HG03066 (cell line): ENCODE data around the gene FLT3LG.
"Not testable (repeated sequence)": the region's sequence is repeated elsewhere in the genome, so short reads cannot be mapped to it uniquely, and the experiment has no call there.

Source experiments
- ATAC-seq: cut with Tn5 transposase; IDR thresholded peaks from one replicate; pipeline ENCODE4 v1.9.1; 2021; ENCODE audit warnings: low read depth; ENCODE audit not compliant: unreplicated experiment

The FLT3LG gene

DNA sequence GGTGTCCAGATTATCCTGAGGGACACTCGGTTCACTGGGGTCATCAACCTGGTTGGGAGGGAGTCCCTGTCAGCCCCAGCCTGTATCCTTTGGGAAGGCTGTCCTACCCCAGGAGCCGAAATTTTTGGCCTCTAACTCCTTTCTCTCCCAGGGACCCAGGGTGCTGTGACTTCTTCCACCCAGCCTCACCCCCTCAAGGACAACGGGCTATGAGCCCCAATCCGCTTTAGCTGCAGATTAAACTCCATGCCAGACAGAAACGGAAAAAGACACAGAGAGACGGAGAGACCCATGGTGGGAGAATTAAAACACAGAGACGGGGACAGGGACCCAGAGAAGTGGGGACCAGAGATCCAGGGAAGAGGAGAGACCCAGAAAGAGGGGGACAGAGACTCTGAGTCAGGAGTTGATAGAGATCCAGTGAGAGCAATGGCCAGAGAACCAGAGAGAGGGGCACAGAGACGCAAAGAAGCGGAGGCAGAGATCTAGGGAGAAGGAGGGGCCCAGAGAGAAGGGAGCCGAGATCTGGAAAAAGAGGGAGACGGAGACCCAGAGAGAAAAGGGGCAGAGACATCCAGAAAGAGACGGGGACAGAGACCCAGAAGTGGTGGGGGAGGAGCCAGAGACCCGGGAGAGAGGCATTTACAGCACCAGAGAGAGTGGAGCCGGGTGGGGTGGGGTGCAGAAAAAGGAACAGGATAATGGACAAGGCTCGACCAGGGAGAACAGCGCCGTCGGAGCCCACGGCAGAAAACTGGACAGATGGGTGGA, 33.4 kb upstream of the FLT3LG start:
- ATAC-seq: no peak

DNA sequence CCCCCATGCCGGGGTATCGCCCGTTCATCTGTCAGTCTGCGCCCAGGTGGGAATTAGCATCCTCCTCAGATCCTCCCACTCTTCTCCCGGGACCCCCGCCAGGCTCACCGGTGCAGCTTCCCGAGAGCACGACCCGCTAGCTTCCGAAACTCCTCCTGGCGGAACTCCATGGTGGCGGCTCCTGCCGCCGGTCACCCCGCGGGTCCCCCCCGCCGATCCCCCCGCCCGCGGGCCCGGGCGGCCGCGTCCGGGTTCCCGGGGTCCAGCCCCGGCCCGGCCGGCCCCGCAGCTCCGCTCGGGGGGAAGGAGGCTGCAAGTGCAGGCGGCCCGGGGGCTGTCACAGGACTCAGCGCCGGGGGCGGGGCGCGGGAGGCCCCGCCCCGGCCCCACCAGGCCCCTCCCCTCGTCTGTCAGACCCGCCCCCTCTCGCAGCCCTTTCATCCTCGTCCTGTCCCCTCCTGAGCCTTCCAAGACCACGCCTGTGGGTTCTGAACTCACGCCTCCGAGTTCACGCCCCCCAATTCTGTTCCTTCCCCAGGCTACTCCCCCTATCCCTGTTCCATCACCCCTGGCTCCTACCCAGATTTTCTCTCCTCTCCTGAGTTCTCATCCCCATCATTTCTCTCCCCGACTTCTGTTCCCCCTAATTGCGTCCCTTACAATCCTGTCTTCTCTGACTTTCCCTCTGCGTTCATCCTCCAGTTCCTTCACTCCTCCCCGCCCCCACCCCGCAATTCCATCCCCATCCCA, 32.6 kb upstream of the FLT3LG start, which contains the start of gene SLC17A7:
Gene SLC17A7, minus strand, starts transcription at position 318 of the 750 bp plus-strand sequence. Its CDS starts 148 bp downstream, at position 170.
- ATAC-seq: no peak

DNA sequence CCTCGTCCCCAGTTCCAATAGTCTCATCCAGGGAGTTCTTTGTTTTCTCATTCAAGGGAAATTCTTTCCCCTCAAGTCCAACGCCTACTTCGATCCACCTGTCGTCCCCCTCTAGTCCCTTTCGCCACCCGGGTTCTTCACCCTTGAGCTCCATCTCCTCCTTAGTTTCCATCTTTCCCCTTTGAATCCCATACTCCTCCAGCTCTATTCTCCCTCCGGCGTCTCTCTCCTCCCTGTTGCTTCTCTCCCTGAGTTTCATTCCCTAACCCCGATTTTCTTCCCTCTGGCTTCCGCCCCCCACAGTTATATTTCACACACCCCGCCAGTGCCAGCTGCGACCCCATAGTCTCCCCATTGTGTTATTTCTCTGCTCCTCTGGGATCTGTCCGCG, 32.1 kb upstream of the FLT3LG start:
- no peak for ATAC-seq

DNA sequence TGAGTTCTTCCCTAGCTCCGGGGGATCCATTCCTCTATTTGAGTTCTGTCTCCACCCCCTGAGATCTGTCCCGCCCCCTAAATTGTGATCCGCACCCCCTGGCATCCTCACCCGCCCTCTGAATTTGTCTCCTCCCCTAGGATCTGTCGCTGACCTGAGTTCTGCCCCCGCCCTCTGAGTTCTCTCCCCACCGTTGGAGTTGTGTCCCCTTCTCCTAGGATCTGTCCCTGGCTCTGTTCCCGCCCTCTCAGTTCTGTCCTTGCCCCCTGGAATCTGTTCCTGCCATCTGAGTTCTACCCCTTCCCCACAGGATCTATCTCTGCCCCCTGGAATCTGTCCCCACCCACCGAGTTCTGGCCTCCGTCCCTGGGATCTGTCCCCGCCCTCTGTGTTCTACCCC, 31.7 kb upstream of the FLT3LG start:
- no peak for ATAC-seq

DNA sequence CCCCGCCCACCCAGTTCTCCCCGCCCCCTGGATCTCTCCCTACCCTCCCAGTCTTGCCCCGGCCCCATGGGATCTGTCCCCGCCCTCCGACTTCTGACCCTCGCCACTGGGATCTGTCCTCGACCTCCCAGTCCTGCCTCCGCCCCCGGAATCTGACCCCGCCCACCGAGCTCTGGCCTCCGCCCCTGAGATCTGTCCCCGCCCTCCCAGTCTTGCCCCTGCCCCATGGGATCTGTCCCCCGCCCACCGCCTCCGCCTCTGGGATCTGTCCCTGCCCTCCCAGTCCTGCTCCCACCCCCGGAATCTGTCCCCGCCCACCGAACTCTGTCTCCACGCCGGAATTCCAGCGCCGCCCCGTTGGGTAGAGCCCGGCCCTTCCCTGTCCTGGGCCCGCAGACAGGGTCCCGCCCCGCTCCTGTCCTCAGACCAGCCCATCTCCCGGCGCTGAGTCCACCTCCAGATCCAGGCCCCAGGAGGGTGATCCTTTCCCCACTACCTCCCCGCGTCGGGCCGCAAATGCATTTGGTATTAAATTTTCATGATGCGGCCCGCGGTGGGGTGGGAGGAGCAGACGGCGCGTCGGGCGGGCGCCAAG, 31.1 kb upstream of the FLT3LG start:
- peak; percentile 9 for ATAC-seq

DNA sequence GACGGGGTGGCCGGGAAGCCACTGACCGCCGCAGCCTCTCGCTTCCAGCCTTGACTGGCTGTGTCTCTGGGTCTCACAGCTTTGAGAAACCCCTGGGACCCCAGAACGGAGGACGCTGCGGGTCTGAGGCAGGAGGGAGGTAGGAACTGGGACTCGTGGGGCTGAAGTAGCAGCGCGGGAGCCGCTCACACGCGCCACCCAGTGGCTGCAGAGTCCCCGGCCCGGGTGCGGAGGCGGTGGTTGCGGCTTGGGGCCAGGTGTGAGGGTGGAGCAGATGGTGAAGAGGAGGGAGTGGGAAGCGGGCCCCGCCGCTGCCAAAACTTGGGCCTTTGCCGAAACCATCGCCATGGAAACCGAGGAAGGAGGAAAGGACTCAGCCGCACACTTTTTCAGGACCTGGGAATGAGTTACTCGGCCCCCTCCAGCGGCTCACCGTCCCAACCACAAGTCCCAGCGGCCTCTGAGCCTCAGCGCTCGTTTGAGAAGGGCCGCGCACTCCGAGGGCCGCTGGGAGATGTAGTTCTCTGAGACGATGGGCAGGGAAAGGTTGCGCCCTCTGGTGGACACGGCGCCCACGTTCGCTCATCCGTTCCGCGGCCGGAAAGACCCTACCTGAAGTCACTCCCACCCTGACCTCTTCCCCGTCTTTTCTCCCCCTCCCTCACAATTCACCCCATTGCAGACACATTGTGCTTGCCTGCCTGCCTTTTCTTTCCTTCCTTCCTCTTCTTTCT, 30.5 kb upstream of the FLT3LG start:
- ATAC-seq: peak; percentile 84

DNA sequence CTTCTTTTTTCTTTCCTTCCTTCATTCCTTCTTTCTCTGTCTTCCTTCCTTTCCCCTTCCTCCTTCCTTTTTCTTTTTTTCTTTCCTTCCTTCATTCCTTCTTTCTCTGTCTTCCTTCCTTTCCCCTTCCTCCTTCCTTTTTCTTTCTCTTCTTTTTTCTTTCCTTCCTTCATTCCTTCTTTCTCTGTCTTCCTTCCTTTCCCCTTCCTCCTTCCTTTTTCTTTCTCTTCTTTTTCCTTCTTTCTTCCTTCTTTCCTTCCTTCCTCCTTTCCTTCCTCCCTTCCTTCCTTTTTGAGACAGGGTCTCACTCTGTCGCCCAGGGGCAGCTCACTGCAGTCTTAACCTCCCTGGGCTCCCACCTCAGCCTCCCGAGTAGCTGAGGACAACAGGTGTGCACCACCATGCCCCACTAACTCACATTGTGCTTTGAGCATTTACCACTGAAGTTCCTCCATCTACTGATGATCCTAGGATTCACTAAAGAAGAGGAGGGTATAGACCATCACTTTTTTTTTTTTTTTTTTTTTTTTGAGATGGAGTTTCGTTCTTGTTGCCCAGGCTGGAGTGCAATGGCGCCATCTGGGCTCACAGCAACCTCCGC, 29.8 kb upstream of the FLT3LG start:
- ATAC-seq: not testable (repeated sequence)

DNA sequence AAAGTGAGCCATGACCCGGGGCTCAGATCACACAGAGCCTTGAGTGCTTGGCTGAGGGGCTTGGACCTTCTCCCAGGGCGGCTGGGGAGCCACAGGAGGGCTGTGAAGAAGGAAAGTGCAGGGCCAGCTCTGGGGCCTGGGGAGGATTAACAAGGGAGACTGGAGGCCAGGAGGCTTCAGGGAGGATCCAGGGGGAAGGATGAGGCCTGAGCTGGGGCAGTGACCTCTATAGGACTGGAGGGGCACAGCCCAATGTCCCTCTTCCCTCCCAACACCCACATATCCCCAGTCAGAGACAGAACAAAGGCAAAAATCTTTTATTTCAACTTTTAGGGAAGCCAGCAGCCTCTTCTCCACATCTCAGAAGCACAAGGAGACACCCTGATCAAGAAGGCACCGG, 28.0 kb upstream of the FLT3LG start:
- no peak for ATAC-seq

DNA sequence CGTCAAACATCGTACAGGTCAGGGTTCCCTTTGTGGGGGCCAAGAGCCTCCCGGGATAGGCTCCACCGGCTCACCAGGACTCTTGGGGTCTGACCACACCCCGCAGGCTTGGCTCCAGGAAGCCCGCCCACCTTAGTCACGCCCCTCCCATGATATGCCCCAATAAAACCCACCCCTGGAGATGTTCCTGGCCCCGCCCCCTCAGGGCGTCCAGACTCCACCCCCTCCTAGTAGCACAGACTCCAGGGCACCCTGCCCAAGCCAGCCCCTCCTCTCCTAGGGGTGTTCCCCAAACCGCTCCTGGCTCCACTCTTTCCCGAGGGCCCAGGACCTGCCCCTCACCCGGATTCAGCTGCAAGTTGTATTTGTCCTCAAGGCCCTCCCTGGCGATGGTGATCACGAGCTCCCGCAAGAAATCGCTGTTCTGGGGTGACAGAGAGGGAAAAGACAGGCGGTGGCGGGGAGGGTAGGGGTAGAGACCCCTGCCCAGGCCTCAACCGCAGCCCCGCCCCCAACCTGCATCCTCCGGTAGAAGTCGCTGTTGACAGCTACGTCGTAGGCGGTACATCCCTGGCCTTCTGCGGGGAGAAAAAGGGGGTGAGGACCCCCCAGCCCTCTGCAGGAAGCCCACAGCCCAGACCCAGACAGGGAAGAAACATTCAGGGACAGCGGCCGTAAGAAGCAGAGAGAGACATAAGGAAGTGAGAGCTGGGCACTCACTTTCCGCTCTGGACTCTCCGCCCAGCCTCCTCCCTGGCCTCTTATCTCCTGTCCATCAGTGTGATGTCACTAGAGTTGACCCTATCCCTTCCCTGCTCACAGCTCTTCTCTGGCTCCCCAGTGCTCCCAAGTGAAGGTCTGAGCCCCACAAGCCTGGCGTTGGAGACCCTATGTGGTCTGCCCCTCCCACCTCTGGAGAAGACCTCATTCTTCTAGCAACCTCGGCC, 26.3 kb upstream of the FLT3LG start:
- no peak for ATAC-seq

DNA sequence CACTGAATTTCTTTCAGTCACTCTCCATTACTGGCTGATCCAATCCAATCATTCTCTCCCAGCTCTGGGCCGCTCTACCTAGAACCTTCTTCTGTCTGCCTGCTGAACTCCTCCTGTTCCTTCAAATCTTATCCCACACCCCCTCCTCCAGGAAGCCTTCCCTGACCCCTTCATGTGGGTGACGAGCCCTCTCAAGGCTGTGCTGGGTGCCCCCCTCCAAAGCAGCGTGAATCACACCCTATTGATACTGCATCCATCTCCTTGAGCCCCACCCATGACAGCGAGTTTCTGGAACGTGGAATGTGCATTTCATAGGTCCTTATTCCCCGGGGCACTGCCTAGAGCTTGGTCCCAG, 25.6 kb upstream of the FLT3LG start:
- no peak for ATAC-seq

DNA sequence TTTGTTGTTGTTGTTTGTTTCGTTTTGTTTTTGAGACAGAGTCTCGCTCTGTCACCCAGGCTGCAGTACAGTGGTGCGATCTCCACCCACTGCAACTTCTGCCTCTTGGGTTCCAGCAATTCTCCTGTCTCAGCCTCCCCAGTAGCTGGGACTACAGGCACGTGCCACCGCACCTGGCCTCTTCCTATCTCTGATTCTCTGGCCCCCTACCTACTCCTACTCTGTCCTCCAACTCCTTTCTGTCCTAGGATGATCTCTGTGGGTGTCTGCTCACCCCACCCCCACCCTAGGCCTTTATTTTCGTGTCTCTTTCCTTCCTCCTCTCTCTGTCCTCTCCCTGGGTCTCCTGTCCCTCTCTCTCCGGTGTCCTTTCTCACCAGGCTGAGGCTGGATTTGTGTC, 23.6 kb upstream of the FLT3LG start:
- no peak for ATAC-seq

DNA sequence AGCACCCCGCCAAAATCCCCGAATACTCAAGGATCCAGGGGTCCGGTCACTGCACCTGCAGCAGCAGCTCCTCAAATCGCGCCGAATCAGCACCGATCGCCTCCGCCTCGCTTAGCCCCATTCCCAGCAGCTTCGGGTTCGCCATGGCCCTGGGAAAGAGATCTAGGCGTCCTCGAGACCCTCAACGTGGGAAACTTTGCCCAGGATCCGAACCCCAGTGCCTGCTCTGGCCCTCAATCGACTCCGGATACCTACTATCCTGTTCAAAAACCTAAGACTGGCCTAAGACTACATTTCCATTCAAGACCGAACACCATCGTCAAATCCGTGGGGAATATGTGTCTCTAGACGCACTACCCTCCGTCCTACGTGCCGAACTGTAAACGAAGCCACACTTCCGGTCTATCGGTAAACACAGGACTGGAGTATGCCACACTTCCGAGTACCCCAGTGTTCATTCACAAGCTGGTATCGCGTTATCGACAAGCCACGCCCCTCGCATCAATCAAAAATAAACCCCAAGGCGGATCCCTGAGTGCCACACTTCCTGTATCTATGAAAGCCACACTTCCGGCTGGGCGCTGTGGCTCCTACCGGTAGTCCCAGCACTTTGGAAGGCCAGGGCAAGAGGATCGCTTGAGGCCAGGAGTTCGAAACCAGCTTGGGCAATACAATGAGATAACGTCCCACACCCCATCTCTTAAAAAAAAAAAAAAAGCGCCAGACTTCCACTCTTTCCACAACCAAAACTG, 22.4 kb upstream of the FLT3LG start, which contains the start of gene PIH1D1:
Gene PIH1D1, minus strand, starts transcription at position 385 of the 752 bp plus-strand sequence. Its CDS starts 240 bp downstream, at position 145.
- peak; percentile 50 for ATAC-seq

DNA sequence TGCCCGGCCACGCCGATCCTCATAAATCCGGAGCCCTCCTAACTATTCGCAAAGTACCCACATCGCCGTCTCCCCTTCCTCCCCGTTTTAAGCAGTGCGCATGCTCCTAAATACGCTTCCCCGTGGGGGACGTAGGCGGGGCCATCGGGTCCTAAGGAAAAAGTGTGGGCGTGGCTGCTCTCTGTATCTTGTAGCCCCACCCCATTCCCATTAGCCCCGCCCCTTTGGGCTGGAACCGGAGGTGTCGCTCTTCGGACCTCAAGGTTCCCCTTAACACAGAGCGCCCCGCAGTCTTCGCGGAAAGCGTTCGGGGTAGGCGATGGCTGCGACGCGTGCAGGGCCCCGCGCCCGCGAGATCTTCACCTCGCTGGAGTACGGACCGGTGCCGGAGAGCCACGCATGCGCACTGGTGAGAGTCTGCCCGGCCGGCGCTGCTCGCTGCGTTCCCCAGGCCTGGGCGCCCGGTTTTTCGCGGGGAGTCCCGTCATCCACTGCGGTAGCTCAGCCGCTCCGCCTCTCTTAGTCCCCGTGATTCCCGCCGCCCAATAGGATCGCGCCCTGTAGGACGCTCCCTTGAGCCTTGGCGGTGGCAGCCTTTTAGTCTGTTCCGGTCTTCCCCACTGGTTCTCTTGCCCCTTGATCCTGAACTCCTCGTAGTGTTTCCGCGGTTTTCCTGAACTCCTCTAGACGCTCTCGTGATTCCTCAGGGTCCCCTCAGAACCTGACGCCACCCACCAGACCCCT, 20.8 kb upstream of the FLT3LG start, which contains the start of gene ALDH16A1:
Gene ALDH16A1, plus strand, starts transcription at position 213 of the 744 bp plus-strand sequence. Its CDS starts 107 bp downstream, at position 320.
- peak; percentile 82 for ATAC-seq

DNA sequence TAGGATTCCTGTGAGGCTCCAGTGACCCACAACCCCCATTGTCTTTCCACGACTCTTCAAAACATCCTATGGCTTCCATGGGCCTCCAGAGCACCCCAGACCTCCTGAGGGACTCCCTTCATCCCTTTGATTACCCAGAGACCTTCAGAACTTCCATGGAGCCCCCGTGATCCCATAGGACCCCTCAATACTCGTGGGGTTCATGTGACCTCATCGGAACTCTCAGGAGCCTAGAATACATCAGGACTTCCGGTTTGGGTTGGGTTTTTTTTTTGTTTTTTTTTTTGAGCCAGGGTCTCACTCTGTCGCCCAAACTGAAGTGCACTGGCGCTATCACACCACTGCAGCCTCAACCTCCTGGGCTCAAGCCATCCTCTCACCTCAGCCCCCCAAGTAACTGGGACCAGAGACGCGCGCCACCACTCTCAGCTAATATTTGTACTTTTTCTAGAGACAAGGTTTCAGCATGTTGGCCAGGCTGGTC, 20.2 kb upstream of the FLT3LG start:
- ATAC-seq: no peak

DNA sequence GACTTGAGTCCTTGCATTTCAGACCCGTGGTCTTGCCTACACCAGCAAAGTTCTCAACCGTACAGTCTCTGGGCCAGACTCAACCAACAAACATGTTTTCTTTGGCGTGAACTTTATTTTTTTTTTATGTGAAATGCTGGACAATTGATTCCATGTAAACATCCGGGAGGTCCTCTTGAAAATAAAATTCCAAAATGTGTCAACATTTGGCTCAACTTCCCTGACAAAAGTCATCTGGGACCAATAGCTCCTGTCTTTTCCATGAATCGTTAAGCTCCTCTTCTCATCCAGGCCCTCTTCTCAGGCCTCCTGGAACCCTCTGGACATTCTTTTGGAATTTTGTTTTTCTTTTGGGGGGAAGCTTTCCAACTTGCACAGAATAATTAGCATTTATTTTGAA, 18.2 kb upstream of the FLT3LG start:
- ATAC-seq: no peak

DNA sequence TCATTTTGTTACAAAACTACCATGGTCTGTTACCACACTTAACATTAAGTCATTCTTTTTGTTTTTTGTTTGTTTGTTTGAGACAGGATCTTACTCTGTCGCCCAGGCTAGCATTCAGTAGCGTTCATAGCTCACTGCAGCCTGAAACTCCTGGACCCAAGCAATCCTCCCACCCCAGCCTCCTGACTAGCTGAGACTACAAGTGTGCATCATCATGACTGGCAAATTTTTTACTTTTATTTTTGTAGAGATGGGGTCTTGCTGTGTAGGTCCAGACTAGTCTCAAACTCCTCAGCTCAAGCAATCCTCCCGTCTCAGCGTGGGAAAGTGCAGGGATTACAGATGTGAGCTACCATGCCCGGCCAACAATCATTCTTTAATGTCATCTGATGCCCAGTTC, 17.7 kb upstream of the FLT3LG start:
- no peak for ATAC-seq

DNA sequence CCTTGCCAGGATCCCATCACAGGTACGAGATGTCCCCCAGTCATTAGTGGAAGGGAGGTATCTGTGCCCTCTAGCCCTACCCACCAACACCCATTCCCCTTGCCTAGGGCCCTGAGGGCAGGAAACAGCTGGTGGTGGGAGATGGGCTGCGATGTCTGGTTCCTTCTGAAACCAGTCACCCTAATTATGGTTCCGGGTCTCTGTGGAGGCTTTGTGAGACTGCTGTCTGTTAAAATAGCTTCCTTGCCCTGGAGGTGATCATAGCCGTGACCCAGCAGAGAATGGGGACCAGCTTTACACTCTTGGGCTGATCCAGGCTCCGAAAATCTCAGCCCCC, 15.5 kb upstream of the FLT3LG start:
- ATAC-seq: no peak

DNA sequence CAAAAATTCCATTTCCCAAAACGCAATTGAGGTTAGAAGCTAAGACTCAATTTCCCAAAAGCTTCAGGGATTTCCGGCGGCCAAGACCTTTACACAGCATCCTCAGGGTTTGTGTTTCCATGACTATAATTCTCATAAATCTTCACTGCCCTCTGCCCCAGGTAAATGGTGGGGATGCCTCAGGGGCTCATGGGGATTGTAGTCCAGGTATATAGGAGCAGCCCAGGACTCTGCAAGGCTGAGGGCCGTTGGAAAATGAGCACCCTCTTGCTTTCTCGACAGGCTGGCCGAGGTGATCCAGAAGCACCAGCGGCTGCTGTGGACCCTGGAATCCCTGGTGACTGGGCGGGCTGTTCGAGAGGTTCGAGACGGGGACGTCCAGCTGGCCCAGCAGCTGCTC, 14.6 kb upstream of the FLT3LG start:
- no peak for ATAC-seq
